Neural cell (in vitro differentiated cells): ENCODE measurements around the gene SYNPO2. TPM values are rescaled to one million over a fixed set of nuclear protein-coding genes. Genes with fewer than 3 reads are reported as not detected.

ENCODE experiments used
- H2AFZ ChIP-seq: fragments of 200-600, 300-800 bp; sonication (generic), shearing (Covaris generic); 2 replicates; pipeline ENCODE4 v1.6.0; 2014; ENCODE audit warnings: low read depth, mild to moderate bottlenecking, antibody characterized with exemption, low read length, moderate library complexity
- H3F3A ChIP-seq: fragments of 200-600 bp; shearing (Covaris generic); 2 replicates; pipeline ENCODE4 v1.6.1; 2016; ENCODE audit warnings: mild to moderate bottlenecking, moderate library complexity, mixed read lengths, antibody characterized with exemption, low read length; ENCODE audit not compliant: insufficient read depth, poor library complexity, severe bottlenecking
- H3K27ac ChIP-seq: fragments of 200-600, 300-800 bp; sonication (generic), shearing (Covaris generic); 2 replicates; pipeline ENCODE4 v1.5.1; 2014; ENCODE audit warnings: mild to moderate bottlenecking, low read length, moderate library complexity
- H3K27me3 ChIP-seq: fragments of 300-800, 200-600 bp; sonication (generic), shearing (Covaris generic); 2 replicates; pipeline ENCODE4 v1.6.0; 2014; ENCODE audit warnings: mild to moderate bottlenecking, low read depth, low read length, moderate library complexity; ENCODE audit not compliant: insufficient read depth
- H3K36me3 ChIP-seq: fragments of 300-800, 200-600 bp; sonication (generic), shearing (Covaris generic); 2 replicates; pipeline ENCODE4 v1.5.1; 2014; ENCODE audit warnings: mild to moderate bottlenecking, antibody characterized with exemption, low read length, moderate library complexity; ENCODE audit not compliant: insufficient read depth
- H3K4me2 ChIP-seq: fragments of 300-800, 200-600 bp; sonication (generic), shearing (Covaris generic); 2 replicates; pipeline ENCODE4 v1.6.0; 2014; ENCODE audit warnings: mild to moderate bottlenecking, low read length
- H3K4me3 ChIP-seq: fragments of 300-800, 200-600 bp; sonication (generic), shearing (Covaris generic); 2 replicates; pipeline ENCODE4 v1.5.1; 2014; ENCODE audit warnings: mild to moderate bottlenecking, low read length, moderate library complexity
- H3K79me2 ChIP-seq: fragments of 200-600 bp; shearing (Covaris generic); replicated peaks from 2 replicates; pipeline ENCODE4 v1.6.0; 2014; ENCODE audit warnings: mild to moderate bottlenecking, low read length, moderate library complexity; ENCODE audit not compliant: insufficient read depth
- H3K9ac ChIP-seq: fragments of 300-800, 200-600 bp; sonication (generic), shearing (Covaris generic); 2 replicates; pipeline ENCODE4 v1.6.1; 2016; ENCODE audit warnings: mild to moderate bottlenecking, low read length, mixed read lengths
- H3K9me2 ChIP-seq: fragments of 200-600 bp; shearing (Covaris generic); 2 replicates; pipeline ENCODE4 v1.6.1; 2016; ENCODE audit warnings: mild to moderate bottlenecking, low read length, mixed read lengths; ENCODE audit not compliant: insufficient read depth
- H3K9me3 ChIP-seq: fragments of 200-600, 300-800 bp; sonication (generic), shearing (Covaris generic); 2 replicates; pipeline ENCODE4 v1.6.1; 2016; ENCODE audit warnings: mild to moderate bottlenecking, mixed run types, low read length, moderate library complexity, mixed read lengths
- H4K20me1 ChIP-seq: fragments of 200-600 bp; shearing (Covaris generic); 2 replicates; pipeline ENCODE4 v1.6.1; 2016; ENCODE audit warnings: mild to moderate bottlenecking, mixed run types; ENCODE audit not compliant: insufficient read depth
- CTCF ChIP-seq: fragments of 450-650 bp; IDR thresholded peaks from 2 replicates; pipeline ENCODE4 v1.5.1; 2014; ENCODE audit warnings: antibody characterized with exemption, mild to moderate bottlenecking, moderate library complexity; ENCODE audit not compliant: poor library complexity, severe bottlenecking
- EP300 ChIP-seq: fragments of 450-650 bp; conservative IDR thresholded peaks from 2 replicates; pipeline ENCODE4 v1.6.1; 2014; ENCODE audit warnings: antibody characterized with exemption, mild to moderate bottlenecking, moderate library complexity; ENCODE audit not compliant: poor library complexity, severe bottlenecking
- EZH2 ChIP-seq: fragments of 200-600, 300-800 bp; shearing (Covaris generic), sonication (generic); IDR thresholded peaks from 2 replicates; pipeline ENCODE4 v1.6.1; 2014; ENCODE audit warnings: antibody characterized with exemption, low read length, borderline replicate concordance, mild to moderate bottlenecking; ENCODE audit not compliant: insufficient read depth, poor library complexity, severe bottlenecking
- MXI1 ChIP-seq: fragments of 450-650 bp; conservative IDR thresholded peaks from 2 replicates; pipeline ENCODE4 v1.6.1; 2014; ENCODE audit warnings: antibody characterized with exemption, mild to moderate bottlenecking; ENCODE audit not compliant: poor library complexity, severe bottlenecking
- POLR2AphosphoS5 ChIP-seq: IDR thresholded peaks from 2 replicates; pipeline ENCODE4 v1.6.1; 2012
- RAD21 ChIP-seq: fragments of 450-650 bp; conservative IDR thresholded peaks from 2 replicates; pipeline ENCODE4 v1.6.1; 2014; ENCODE audit warnings: antibody characterized with exemption, mild to moderate bottlenecking, moderate library complexity
- REST ChIP-seq: IDR thresholded peaks from 2 replicates; pipeline ENCODE4 v1.6.1; 2012; ENCODE audit warnings: borderline replicate concordance
- SMC3 ChIP-seq: fragments of 450-650 bp; conservative IDR thresholded peaks from 2 replicates; pipeline ENCODE4 v1.6.1; 2014; ENCODE audit warnings: antibody characterized with exemption, mild to moderate bottlenecking, moderate library complexity; ENCODE audit not compliant: poor library complexity
- TAF1 ChIP-seq: IDR thresholded peaks from 2 replicates; pipeline ENCODE4 v1.6.1; 2012; ENCODE audit warnings: low read depth
- polyA plus RNA-seq: library from polyadenylated mRNA; depleted of rRNA; stranded (reverse); fragments of >200 nt; gene quantifications from 2 replicates; pipeline ENCODE4 v1.2.3, GENCODE V29; 2014

Gene SYNPO2
- polyA plus RNA-seq, 1 donor from 2014 or later, result 0.14 TPM

GRCh38 chr4:118981171-118981838 lies 92.7 kb downstream of the SYNPO2 start (continued):
- TF ChIP-seq RAD21, result no peak

GRCh38 chr4:118981839-118982381 lies 93.3 kb downstream of the SYNPO2 start:
- Histone ChIP-seq H2AFZ (no peak overlapping the region), H3K4me3 (no peak overlapping the region), H3K27ac (no peak overlapping the region), H3K4me2 (no peak overlapping the region), H3K36me3 (no peaks in the 10 kb centered on the region), H3K27me3 (no peaks in the 10 kb centered on the region), H4K20me1 (no peaks in the 10 kb centered on the region), H3K79me2 (no peaks in the 10 kb centered on the region), H3K9me2 (no peaks in the 10 kb centered on the region), H3F3A (no peaks in the 10 kb centered on the region), H3K9me3 (no peaks in the 10 kb centered on the region), H3K9ac (no peak overlapping the region)
- TF ChIP-seq RAD21 (peak; percentile 98), MXI1 (no peak), CTCF (peak; percentile 96), TAF1 (no peak), EZH2 (no peak), POLR2AphosphoS5 (no peak), SMC3 (peak; percentile 94)

- Histone ChIP-seq H3K79me2 (no peaks in the 10 kb centered on the region), H3K9me3 (no peaks in the 10 kb centered on the region), H3K4me2 (no peak overlapping the region), H3K36me3 (no peaks in the 10 kb centered on the region), H2AFZ (no peak overlapping the region), H3K27me3 (no peaks in the 10 kb centered on the region), H3K9ac (no peak overlapping the region), H4K20me1 (no peaks in the 10 kb centered on the region), H3K4me3 (no peak overlapping the region), H3K27ac (no peak overlapping the region), H3K9me2 (no peaks in the 10 kb centered on the region), H3F3A (no peaks in the 10 kb centered on the region)
- TF ChIP-seq EZH2 (no peak), MXI1 (no peak), SMC3 (no peak)
Measured at GRCh38 chr4:118983293-118983692, 94.6 kb downstream of the SYNPO2 start.

GRCh38 chr4:118983831-118984230 lies 95.2 kb downstream of the SYNPO2 start:
- Histone ChIP-seq H3K4me3 (no peak overlapping the region), H3K27ac (no peak overlapping the region), H3K9ac (no peak overlapping the region), H3K27me3 (no peaks in the 10 kb centered on the region), H3K36me3 (no peaks in the 10 kb centered on the region), H4K20me1 (no peaks in the 10 kb centered on the region), H3K79me2 (no peaks in the 10 kb centered on the region), H3K9me2 (no peaks in the 10 kb centered on the region), H3K4me2 (no peak overlapping the region), H3K9me3 (no peaks in the 10 kb centered on the region), H2AFZ (no peak overlapping the region), H3F3A (no peaks in the 10 kb centered on the region)
- TF ChIP-seq REST, result no peak
- no peak for TF ChIP-seq EZH2
- TF ChIP-seq CTCF, result no peak
- no peak for TF ChIP-seq MXI1
- no peak for TF ChIP-seq POLR2AphosphoS5
- TF ChIP-seq SMC3, result no peak
- TF ChIP-seq RAD21, result no peak
- TF ChIP-seq EP300, result no peak
- TF ChIP-seq TAF1, result no peak
